PFSK-1 (cell line): ENCODE results near the gene SLC44A5.

ENCODE experiments used
- FOXP2 ChIP-seq: optimal IDR thresholded peaks from 2 replicates; pipeline ENCODE3; 2011; ENCODE audit warnings: borderline replicate concordance, control low read depth, inconsistent platforms; ENCODE audit not compliant: insufficient read depth; ENCODE audit errors: extremely low read length, extremely low read depth
- POLR2AphosphoS5 ChIP-seq: IDR thresholded peaks from 2 replicates; pipeline ENCODE4 v1.6.1; 2012; ENCODE audit warnings: low read depth, mild to moderate bottlenecking, control low read depth, low read length, moderate library complexity
- SIN3A ChIP-seq: IDR thresholded peaks from 2 replicates; pipeline ENCODE4 v1.6.1; 2012; ENCODE audit warnings: mild to moderate bottlenecking, low read length, moderate library complexity, borderline replicate concordance; ENCODE audit not compliant: insufficient read depth
- TAF1 ChIP-seq: IDR thresholded peaks from 2 replicates; pipeline ENCODE4 v1.6.1; 2012; ENCODE audit warnings: low read length, control low read depth, borderline replicate concordance; ENCODE audit not compliant: insufficient read depth
- TF ChIP-seq, protein P1 (sequence below), 2 experiments: IDR thresholded peaks; 2 replicates each; pipeline versions ENCODE4 v1.6.1 to v1.8.0; 2011 to 2012; ENCODE audit warnings: low read depth in 2 of 2, low read length in 2 of 2, control low read depth in 1 of 2, inconsistent platforms in 1 of 2, mild to moderate bottlenecking in 1 of 2, moderate library complexity in 1 of 2; ENCODE audit not compliant: insufficient read depth in 1 of 2

The SLC44A5 gene

DNA sequence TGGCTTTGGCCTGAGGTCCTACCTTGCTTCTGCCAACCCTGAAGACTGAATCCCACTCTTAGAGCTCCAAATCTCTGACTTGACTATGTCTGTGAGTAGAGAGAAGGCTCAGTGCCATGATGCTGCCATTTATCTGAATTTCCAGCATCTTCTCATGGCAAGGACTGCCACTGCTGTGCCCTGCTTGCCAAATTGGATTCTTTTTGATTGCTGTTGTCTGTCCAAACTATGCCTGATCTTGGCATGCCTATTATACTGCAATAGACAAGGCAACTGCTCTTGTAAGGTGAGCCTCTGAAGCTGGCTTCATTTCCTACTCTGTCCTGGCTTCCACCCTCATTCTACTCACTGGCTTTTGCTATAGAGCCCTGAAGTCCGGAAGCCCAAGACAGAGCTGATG lies 210.2 kb downstream of the SLC44A5 start:
- TF ChIP-seq POLR2AphosphoS5 (no peak), SIN3A (no peak)

GRCh38 chr1:75396745-75397144 lies 214.2 kb downstream of the SLC44A5 start:
- no peak for TF ChIP-seq POLR2AphosphoS5
- no peak for TF ChIP-seq SIN3A
- TF ChIP-seq TAF1, result no peak

DNA sequence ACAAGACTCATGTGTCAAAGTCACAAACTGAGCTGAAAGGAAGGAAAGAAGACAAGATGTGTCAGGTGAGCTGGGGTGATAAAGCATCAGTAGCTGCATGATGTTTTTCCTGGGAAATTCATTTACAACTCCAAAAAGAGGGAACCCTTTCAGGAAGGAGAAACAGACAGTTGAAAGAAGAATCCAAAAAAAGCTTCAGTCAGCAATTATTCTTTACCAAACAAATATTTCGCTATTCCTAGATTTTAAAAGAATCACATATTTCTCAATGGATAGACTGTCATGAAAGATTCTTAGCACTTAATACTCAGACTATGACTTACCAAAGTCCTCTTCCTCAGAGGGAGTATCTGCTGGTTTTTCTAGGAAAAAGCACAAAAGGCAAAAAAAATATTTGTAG lies 214.7 kb downstream of the SLC44A5 start:
- no peak for TF ChIP-seq POLR2AphosphoS5
- no peak for TF ChIP-seq FOXP2
- no peak for TF ChIP-seq SIN3A
- no peak for TF ChIP-seq TAF1
- TF ChIP-seq, protein P1, sequence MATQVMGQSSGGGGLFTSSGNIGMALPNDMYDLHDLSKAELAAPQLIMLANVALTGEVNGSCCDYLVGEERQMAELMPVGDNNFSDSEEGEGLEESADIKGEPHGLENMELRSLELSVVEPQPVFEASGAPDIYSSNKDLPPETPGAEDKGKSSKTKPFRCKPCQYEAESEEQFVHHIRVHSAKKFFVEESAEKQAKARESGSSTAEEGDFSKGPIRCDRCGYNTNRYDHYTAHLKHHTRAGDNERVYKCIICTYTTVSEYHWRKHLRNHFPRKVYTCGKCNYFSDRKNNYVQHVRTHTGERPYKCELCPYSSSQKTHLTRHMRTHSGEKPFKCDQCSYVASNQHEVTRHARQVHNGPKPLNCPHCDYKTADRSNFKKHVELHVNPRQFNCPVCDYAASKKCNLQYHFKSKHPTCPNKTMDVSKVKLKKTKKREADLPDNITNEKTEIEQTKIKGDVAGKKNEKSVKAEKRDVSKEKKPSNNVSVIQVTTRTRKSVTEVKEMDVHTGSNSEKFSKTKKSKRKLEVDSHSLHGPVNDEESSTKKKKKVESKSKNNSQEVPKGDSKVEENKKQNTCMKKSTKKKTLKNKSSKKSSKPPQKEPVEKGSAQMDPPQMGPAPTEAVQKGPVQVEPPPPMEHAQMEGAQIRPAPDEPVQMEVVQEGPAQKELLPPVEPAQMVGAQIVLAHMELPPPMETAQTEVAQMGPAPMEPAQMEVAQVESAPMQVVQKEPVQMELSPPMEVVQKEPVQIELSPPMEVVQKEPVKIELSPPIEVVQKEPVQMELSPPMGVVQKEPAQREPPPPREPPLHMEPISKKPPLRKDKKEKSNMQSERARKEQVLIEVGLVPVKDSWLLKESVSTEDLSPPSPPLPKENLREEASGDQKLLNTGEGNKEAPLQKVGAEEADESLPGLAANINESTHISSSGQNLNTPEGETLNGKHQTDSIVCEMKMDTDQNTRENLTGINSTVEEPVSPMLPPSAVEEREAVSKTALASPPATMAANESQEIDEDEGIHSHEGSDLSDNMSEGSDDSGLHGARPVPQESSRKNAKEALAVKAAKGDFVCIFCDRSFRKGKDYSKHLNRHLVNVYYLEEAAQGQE (IDR thresholded peaks at IDR 0.05; ENCODE audit: insufficient read depth in 1 of 2, low read depth in 2 of 2, low read length in 2 of 2), result no peak

- TF ChIP-seq TAF1 (no peak), FOXP2 (no peak), POLR2AphosphoS5 (no peak), SIN3A (no peak)
- TF ChIP-seq, protein P1 (IDR thresholded peaks at IDR 0.05; ENCODE audit: insufficient read depth in 1 of 2, low read depth in 2 of 2, low read length in 2 of 2), result no peak
These were observed 216.4 kb downstream of the SLC44A5 start for GRCh38 chr1:75394386-75395139.

- no peak for TF ChIP-seq SIN3A
These were observed 218.6 kb downstream of the SLC44A5 start for GRCh38 chr1:75392278-75392677.

DNA sequence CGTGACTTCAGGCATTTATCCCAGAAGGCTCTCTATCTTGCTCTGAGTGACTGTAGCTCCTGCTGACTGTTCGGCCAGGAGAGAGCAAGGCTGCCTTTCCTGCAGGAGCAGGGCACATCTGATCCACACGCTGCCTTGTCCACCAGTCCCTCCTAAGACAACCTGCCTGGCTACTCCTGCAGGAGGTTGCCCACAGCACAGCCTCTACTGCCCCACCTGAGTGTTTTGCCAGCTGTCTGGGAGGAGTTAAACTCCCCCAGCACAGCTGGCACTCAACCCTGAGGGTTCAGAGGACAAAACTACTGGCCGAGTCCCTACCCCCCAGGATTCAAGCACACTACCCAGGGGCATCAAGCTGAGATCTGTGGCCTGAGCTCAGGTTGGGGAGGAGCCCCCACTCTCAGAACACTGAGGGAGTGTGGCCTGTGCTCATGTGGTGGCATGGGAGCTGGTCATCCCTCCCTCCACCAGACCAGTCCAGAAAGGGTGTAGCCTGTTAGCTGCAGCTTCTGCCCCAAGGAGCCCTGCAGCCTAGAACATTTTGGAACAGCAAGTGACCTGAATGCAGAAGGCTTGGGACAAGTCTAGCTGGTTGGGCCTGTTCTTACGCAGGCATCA lies 237.3 kb downstream of the SLC44A5 start:
- TF ChIP-seq FOXP2 (no peak), POLR2AphosphoS5 (no peak), TAF1 (no peak), SIN3A (no peak)
- TF ChIP-seq, protein P1 (IDR thresholded peaks at IDR 0.05; ENCODE audit: insufficient read depth in 1 of 2, low read depth in 2 of 2, low read length in 2 of 2), result no peak
